Measurements from ENCODE around the gene SDHD. TPM values are rescaled to one million over a fixed set of nuclear protein-coding genes. Genes with fewer than 3 reads are reported as not detected.

The SDHD gene
- total and polyA plus RNA-seq, 10 of the 15 experiments (the other 5 are each of a cell fraction or from before 2014, with no cell fraction given) = 114 to 775 (median 187) TPM

GRCh38 chr11:112050721-112051120, 36.0 kb upstream of the SDHD start (continued):
- TF ChIP-seq HDGF (IDR thresholded peaks at IDR 0.05) = no peak
- TF ChIP-seq CHD4 (IDR thresholded peaks at IDR 0.05) = no peak
- no peak for TF ChIP-seq ZNF274 (IDR thresholded peaks at IDR 0.05; ENCODE audit: insufficient read depth, insufficient read length)
- peak; percentile 91 for TF ChIP-seq NFIC (IDR thresholded peaks at IDR 0.05; ENCODE audit: low read depth, low read length)
- TF ChIP-seq MEF2B (IDR thresholded peaks at IDR 0.05; ENCODE audit: partially characterized antibody, poor library complexity, severe bottlenecking) = peak; percentile 36
- TF ChIP-seq ZNF207 (IDR thresholded peaks at IDR 0.05; ENCODE audit: borderline replicate concordance) = no peak
- TF ChIP-seq ETV6 (conservative IDR thresholded peaks at IDR 0.05 in 1 of 2, IDR thresholded peaks at IDR 0.05 in 1 of 2; ENCODE audit: borderline replicate concordance in 1 of 2, low read depth in 1 of 2) = peak in 1 of 2 experiments; percentile 34; a peak in 1 of 4 replicates
- TF ChIP-seq PAX8 (IDR thresholded peaks at IDR 0.05) = no peak
- no peak for TF ChIP-seq RAD21 (IDR thresholded peaks at IDR 0.05; ENCODE audit: insufficient read depth, low read depth, low read length)
- TF ChIP-seq SMC3 (IDR thresholded peaks at IDR 0.05; ENCODE audit: borderline replicate concordance, low read length) = no peak
- no peak for TF ChIP-seq NFYB (IDR thresholded peaks at IDR 0.05; ENCODE audit: insufficient read depth, low read depth, low read length)
- TF ChIP-seq ZBTB11 (CRISPR knock-in tag; IDR thresholded peaks at IDR 0.05) = no peak
- TF ChIP-seq SREBF1 (IDR thresholded peaks at IDR 0.05; ENCODE audit: low read length) = no peak
- no peak for TF ChIP-seq ASH2L (IDR thresholded peaks at IDR 0.05; ENCODE audit: borderline replicate concordance, low read depth)
- TF ChIP-seq DPF2 (IDR thresholded peaks at IDR 0.05) = 0 out of 2 replicates have a peak, but pooled peaks have one; percentile 37
- peak; percentile 27 for TF ChIP-seq JUNB (IDR thresholded peaks at IDR 0.05)
- no peak for TF ChIP-seq PKNOX1 (IDR thresholded peaks at IDR 0.05)
- TF ChIP-seq SUZ12 (IDR thresholded peaks at IDR 0.05; ENCODE audit: unreplicated experiment) = no peak
- TF ChIP-seq BHLHE40 (IDR thresholded peaks at IDR 0.05; ENCODE audit: borderline replicate concordance in 1 of 2, low read depth in 2 of 2, low read length in 1 of 2) = peak; percentile 50 to 63; a peak in 3 of 4 replicates
- peak; percentile 78; the same call in 1 of the 2 replicates for TF ChIP-seq FOXM1 (IDR thresholded peaks at IDR 0.05; ENCODE audit: low read depth, low read length)
- no peak for TF ChIP-seq E2F8 (IDR thresholded peaks at IDR 0.05; ENCODE audit: low read depth, partially characterized antibody)
- peak; percentile 73 for TF ChIP-seq SPI1 (IDR thresholded peaks at IDR 0.05; ENCODE audit: borderline replicate concordance, insufficient read depth, low read depth, low read length)
- TF ChIP-seq TBL1XR1 (IDR thresholded peaks at IDR 0.05; ENCODE audit: low read depth, low read length) = no peak
- no peak for TF ChIP-seq EGR1 (IDR thresholded peaks at IDR 0.05; ENCODE audit: borderline replicate concordance in 1 of 2, low read depth in 2 of 2, low read length in 2 of 2)
